H1 (cell line): ENCODE measurements around the gene ANKIB1. TPM values are rescaled to one million over a fixed set of nuclear protein-coding genes. Genes with fewer than 3 reads are reported as not detected.

Experiments used
- CTCF ChIA-PET: fragments of 300-600 bp; sonication (Branson Sonifier 250); formaldehyde crosslinking; loops from one replicate; lab custom pipeline; 2021; ENCODE audit not compliant: partially characterized antibody; lab: Charles Lee
- POLR2A ChIA-PET: fragments of 300-600 bp; sonication (Branson Sonifier 250); formaldehyde crosslinking; loops from one replicate; lab custom pipeline; 2021; ENCODE audit warnings: inconsistent platforms; ENCODE audit not compliant: partially characterized antibody; lab: Charles Lee
- DNase-seq, 2 experiments: peaks; one replicate each; pipeline versions ENCODE4 v3.0.0 to v3.0.0-alpha.2; 2010 to 2022; ENCODE audit warnings: low spot score in 2 of 2, low read depth in 1 of 2, mixed read lengths in 1 of 2
- FAIRE-seq: peaks from 2 replicates; lab custom pipeline; 2011; peaks lifted over from hg19 to GRCh38; lab: Jason Lieb, UNC
- H2AFZ ChIP-seq: 2 replicates; pipeline ENCODE4 v1.8.1; 2012; ENCODE audit warnings: low read length, inconsistent platforms
- H2AK5ac ChIP-seq: 2 replicates; pipeline ENCODE4 v1.6.1; 2013; ENCODE audit warnings: low read depth, low read length
- H2BK120ac ChIP-seq: replicated peaks from 2 replicates; pipeline ENCODE3; 2013; ENCODE audit warnings: low read depth, low read length, inconsistent platforms
- H2BK12ac ChIP-seq: 2 replicates; pipeline ENCODE4 v1.6.1; 2013; ENCODE audit warnings: low read depth, low read length
- H2BK15ac ChIP-seq: 2 replicates; pipeline ENCODE4 v1.6.1; 2013; ENCODE audit warnings: low read length
- H2BK20ac ChIP-seq: 2 replicates; pipeline ENCODE4 v1.6.1; 2013; ENCODE audit warnings: low read length
- H2BK5ac ChIP-seq: 2 replicates; pipeline ENCODE4 v1.6.1; 2013; ENCODE audit warnings: low read depth, low read length
- H3K14ac ChIP-seq: 2 replicates; pipeline ENCODE4 v1.6.1; 2013; ENCODE audit warnings: inconsistent platforms; ENCODE audit not compliant: insufficient read length
- H3K18ac ChIP-seq: 2 replicates; pipeline ENCODE4 v1.6.1; 2013; ENCODE audit warnings: low read length; ENCODE audit errors: extremely low read depth
- H3K23ac ChIP-seq: 2 replicates; pipeline ENCODE4 v1.6.1; 2013; ENCODE audit warnings: inconsistent platforms; ENCODE audit not compliant: insufficient read length
- H3K23me2 ChIP-seq: 2 replicates; pipeline ENCODE4 v1.6.1; 2013; ENCODE audit warnings: low read depth, low read length
- H3K27ac ChIP-seq: 2 replicates; pipeline ENCODE4 v1.6.1; 2011; ENCODE audit warnings: low read depth, low read length, inconsistent platforms
- H3K27me3 ChIP-seq, 4 experiments: replicated peaks in 1 of 4; 1 replicate in 1 of 4; 2 replicates in 3 of 4; pipeline versions ENCODE4 v1.6.1 to v1.8.1; 2011 to 2013; ENCODE audit warnings: low read length in 3 of 4, mild to moderate bottlenecking in 3 of 4, inconsistent platforms in 2 of 4, mixed read lengths in 2 of 4, moderate library complexity in 1 of 4; ENCODE audit not compliant: control insufficient read depth in 3 of 4, insufficient read depth in 3 of 4; ENCODE audit errors: extremely low read depth in 1 of 4
- H3K36me3 ChIP-seq, 4 experiments: 2 replicates each; pipeline versions ENCODE4 v1.6.1 to v1.8.1; 2011 to 2013; ENCODE audit warnings: mild to moderate bottlenecking in 4 of 4, low read length in 3 of 4, moderate library complexity in 2 of 4, control low read depth in 1 of 4, inconsistent platforms in 1 of 4; ENCODE audit not compliant: insufficient read depth in 4 of 4, control insufficient read depth in 2 of 4
- H3K4ac ChIP-seq: replicated peaks from 2 replicates; pipeline ENCODE3; 2013; ENCODE audit warnings: low read length, low read depth, mixed read lengths, inconsistent platforms; ENCODE audit not compliant: insufficient read length
- H3K4me1 ChIP-seq, 4 experiments: replicated peaks in 1 of 4; 1 replicate in 1 of 4; 2 replicates in 3 of 4; pipeline versions ENCODE4 v1.6.1 to v1.8.1; 2011 to 2013; ENCODE audit warnings: low read length in 3 of 4, inconsistent platforms in 2 of 4, mixed read lengths in 1 of 4; ENCODE audit not compliant: insufficient read depth in 4 of 4, control insufficient read depth in 3 of 4
- H3K4me2 ChIP-seq, 2 experiments: 2 replicates each; pipeline versions ENCODE4 v1.6.1 to v1.8.1; 2011 to 2013; ENCODE audit warnings: low read depth in 2 of 2, low read length in 2 of 2, control low read depth in 1 of 2, inconsistent platforms in 1 of 2, mild to moderate bottlenecking in 1 of 2; ENCODE audit not compliant: insufficient read depth in 1 of 2
- H3K4me3 ChIP-seq, 4 experiments: fragments of 200-600, 300-600 bp in 1 of 4; sonication (generic), shearing (Covaris generic), sonication (Bioruptor Twin) in 1 of 4; 2 replicates each; pipeline versions ENCODE4 v1.5.1 to v1.8.1; 2011 to 2016; ENCODE audit warnings: low read length in 4 of 4, low read depth in 3 of 4, control low read depth in 2 of 4, inconsistent platforms in 2 of 4, mild to moderate bottlenecking in 2 of 4, mixed read lengths in 1 of 4, moderate library complexity in 1 of 4; ENCODE audit not compliant: insufficient read depth in 2 of 4; ENCODE audit errors: extremely low read depth in 1 of 4
- H3K56ac ChIP-seq: replicated peaks from 2 replicates; pipeline ENCODE3; 2013; ENCODE audit warnings: low read depth, mild to moderate bottlenecking, mixed read lengths, low read length, inconsistent platforms; ENCODE audit not compliant: insufficient read length
- H3K79me1 ChIP-seq: 2 replicates; pipeline ENCODE4 v1.6.1; 2013; ENCODE audit warnings: low read depth, low read length, control low read depth
- H3K79me2 ChIP-seq, 2 experiments: 2 replicates each; pipeline versions ENCODE4 v1.6.1 to v1.8.1; 2012 to 2013; ENCODE audit warnings: low read length in 2 of 2, mild to moderate bottlenecking in 2 of 2, inconsistent platforms in 1 of 2; ENCODE audit not compliant: insufficient read depth in 2 of 2, control insufficient read depth in 1 of 2
- H3K9ac ChIP-seq, 4 experiments: replicated peaks in 1 of 4; 1 replicate in 1 of 4; 2 replicates in 3 of 4; pipeline versions ENCODE4 v1.6.1 to v1.8.1; 2011 to 2013; ENCODE audit warnings: low read depth in 3 of 4, low read length in 3 of 4, control low read depth in 2 of 4, mild to moderate bottlenecking in 2 of 4, moderate library complexity in 2 of 4, inconsistent platforms in 1 of 4; ENCODE audit errors: extremely low read depth in 1 of 4
- H3K9me3 ChIP-seq, 2 experiments: 2 replicates each; pipeline versions ENCODE4 v1.6.1 to v1.8.1; 2012 to 2013; ENCODE audit warnings: mild to moderate bottlenecking in 2 of 2, moderate library complexity in 2 of 2, control low read depth in 1 of 2, inconsistent platforms in 1 of 2, low read depth in 1 of 2, low read length in 1 of 2, mixed read lengths in 1 of 2; ENCODE audit not compliant: insufficient read depth in 2 of 2
- H4K20me1 ChIP-seq, 2 experiments: replicated peaks in 1 of 2; 2 replicates each; pipeline versions ENCODE3 to v1.8.1; 2011 to 2013; ENCODE audit warnings: inconsistent platforms in 2 of 2, low read length in 2 of 2, mild to moderate bottlenecking in 1 of 2; ENCODE audit not compliant: insufficient read depth in 2 of 2, control insufficient read depth in 1 of 2
- H4K5ac ChIP-seq: 2 replicates; pipeline ENCODE4 v1.6.1; 2013; ENCODE audit warnings: low read length, low read depth, mixed read lengths, inconsistent platforms; ENCODE audit not compliant: insufficient read length
- H4K8ac ChIP-seq: 2 replicates; pipeline ENCODE4 v1.8.0; 2013; ENCODE audit warnings: mild to moderate bottlenecking, moderate library complexity, low read length, inconsistent platforms; ENCODE audit not compliant: insufficient read depth; ENCODE audit errors: extremely low read depth
- H4K91ac ChIP-seq: replicated peaks from 2 replicates; pipeline ENCODE3; 2013; ENCODE audit warnings: low read length, mixed read lengths, inconsistent platforms; ENCODE audit not compliant: insufficient read length
- ASH2L ChIP-seq: fragments of 200-600, 300-600 bp; sonication (generic); IDR thresholded peaks from one replicate; pipeline ENCODE4 v1.7.1; 2017; ENCODE audit warnings: low read length
- CHD2 ChIP-seq: IDR thresholded peaks from 2 replicates; pipeline ENCODE4 v1.6.1; 2012; ENCODE audit warnings: low read length, improper control_type of control experiment
- CREB1 ChIP-seq: IDR thresholded peaks from 2 replicates; pipeline ENCODE4 v1.6.1; 2012; ENCODE audit warnings: inconsistent platforms
- JUN ChIP-seq: IDR thresholded peaks from 2 replicates; pipeline ENCODE4 v1.6.1; 2011; ENCODE audit warnings: low read depth, mild to moderate bottlenecking, improper control_type of control experiment, low read length
- JUND ChIP-seq: IDR thresholded peaks from 2 replicates; pipeline ENCODE4 v1.6.1; 2011; ENCODE audit warnings: mild to moderate bottlenecking, improper control_type of control experiment, low read length
- KDM4A ChIP-seq: IDR thresholded peaks from one replicate; pipeline ENCODE4 v1.7.1; 2012; ENCODE audit warnings: low read depth, mild to moderate bottlenecking, moderate library complexity, low read length, inconsistent platforms; ENCODE audit not compliant: severe bottlenecking
- NANOG ChIP-seq: IDR thresholded peaks from 2 replicates; pipeline ENCODE4 v1.6.1; 2011; ENCODE audit warnings: low read length, low read depth, mild to moderate bottlenecking, inconsistent platforms; ENCODE audit not compliant: insufficient read depth, poor library complexity, severe bottlenecking
- NRF1 ChIP-seq: IDR thresholded peaks from 2 replicates; pipeline ENCODE4 v1.6.1; 2011; ENCODE audit warnings: mild to moderate bottlenecking, low read depth, low read length, improper control_type of control experiment
- POLR2AphosphoS5 ChIP-seq: IDR thresholded peaks from 2 replicates; pipeline ENCODE4 v1.6.1; 2011; ENCODE audit warnings: low read depth, low read length
- RBBP5 ChIP-seq: IDR thresholded peaks from 2 replicates; pipeline ENCODE4 v1.7.1; 2012; ENCODE audit warnings: low read depth, mild to moderate bottlenecking, inconsistent platforms, low read length, moderate library complexity, borderline replicate concordance
- SIN3A ChIP-seq, 2 experiments: IDR thresholded peaks in 1 of 2; conservative IDR thresholded peaks in 1 of 2; 2 replicates each; pipeline ENCODE4 v1.6.1; 2011 to 2012; ENCODE audit warnings: low read length in 2 of 2, improper control_type of control experiment in 1 of 2, low read depth in 1 of 2, mild to moderate bottlenecking in 1 of 2
- SRF ChIP-seq: IDR thresholded peaks from 2 replicates; pipeline ENCODE4 v1.6.1; 2011; ENCODE audit warnings: mild to moderate bottlenecking, low read depth, low read length, moderate library complexity
- TCF12 ChIP-seq: IDR thresholded peaks from 2 replicates; pipeline ENCODE4 v1.6.1; 2011; ENCODE audit warnings: low read depth, mild to moderate bottlenecking, low read length
- YY1 ChIP-seq: IDR thresholded peaks from 2 replicates; pipeline ENCODE4 v1.6.1; 2011; ENCODE audit warnings: low read depth, mild to moderate bottlenecking, low read length
- WGBS, 2 experiments: shearing (Covaris generic) in 1 of 2; methylation state at CpG; one replicate each; pipeline versions ENCODE4 v1.1.6 to v1.1.7; 2013 to 2015; ENCODE audit warnings: low lambda C conversion rate in 2 of 2, mixed read lengths in 2 of 2, inconsistent platforms in 1 of 2, low coverage in 1 of 2, missing lambda C conversion rate in 1 of 2; ENCODE audit not compliant: insufficient replicate concordance in 2 of 2, insufficient coverage in 1 of 2, insufficient read length in 1 of 2; ENCODE audit errors: extremely low coverage in 1 of 2, missing lambda C conversion rate in 1 of 2; 5-methylcytosine and 5-hydroxymethylcytosine counted together
- polyA plus RNA-seq, 7 experiments: library from polyadenylated mRNA; depleted of rRNA in 3 of 7; stranded (reverse) in 5 of 7; unstranded in 2 of 7; fragments of >200 nt in 5 of 7; fragments of 200-250 nt in 2 of 7; gene quantifications; 1 replicate in 5 of 7; 2 replicates in 1 of 7; 4 replicates in 1 of 7; pipeline versions ENCODE4 v1.2.1 to v1.2.3, GENCODE V29; 2011 to 2013; ENCODE audit warnings: missing spikeins in 2 of 7, mixed read lengths in 2 of 7
- total RNA-seq: library from RNA; stranded (reverse); fragmentation: NEBNext Ultra II Directional; extraction: Animal tissue kit (Norgen Biotek cat#: 25700); gene quantifications from 2 replicates; pipeline ENCODE4 v1.2.1, GENCODE V29; 2021

ANKIB1 gene
- total and polyA plus RNA-seq, 2 of the 8 experiments (the other 6 are each of a cell fraction or from before 2014, with no cell fraction given): 19.2 to 43.0 TPM

DNA sequence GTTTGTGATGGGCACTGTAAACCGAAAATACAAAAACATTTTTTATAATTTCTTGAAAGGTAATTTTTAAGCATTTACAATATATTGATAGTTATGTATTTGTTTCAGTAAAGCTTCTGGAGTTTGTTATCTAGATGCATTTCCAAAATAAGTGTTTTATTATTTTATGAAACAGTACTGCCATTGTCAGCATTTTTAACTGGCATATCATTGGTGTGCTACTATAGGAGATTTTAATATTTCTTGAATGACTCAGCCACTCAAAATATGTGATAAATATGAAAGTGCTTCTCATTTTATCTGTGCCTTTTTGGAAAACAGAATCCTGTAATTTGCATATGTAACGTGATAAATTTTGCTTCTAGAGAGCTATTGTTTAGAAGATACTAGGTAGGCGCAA, 97.9 kb downstream of the ANKIB1 start:
- POLR2A ChIA-PET: no interaction called here
- FAIRE-seq: no peak

More for the DNA sequence above, 97.9 kb downstream of the ANKIB1 start:
- no peak overlapping the region for H3K14ac ChIP-seq
- H2AFZ ChIP-seq: no peak overlapping the region
- no peak overlapping the region for H2BK15ac ChIP-seq
- H2BK12ac ChIP-seq: no peak overlapping the region
- no peak overlapping the region for H2BK120ac ChIP-seq
- no peak overlapping the region for H2BK20ac ChIP-seq
- H3K27me3 ChIP-seq: no peaks in the 10 kb centered on the region
- 92% methylated on average over 3 of the region's 3 CpGs; no CpG with 5 or more reads in 1 of the 2 experiments for WGBS, 2 experiments
- no peak overlapping the region for H3K4me3 ChIP-seq
- CTCF ChIA-PET: interaction anchor here (1.2 kb wide), 1 partner anchor 118 kb away, joined by 3 read pairs; no protein-coding TSS in a partner anchor
- no peaks in the 10 kb centered on the region for H3K79me2 ChIP-seq
- H3K23ac ChIP-seq: no peak overlapping the region
- H3K27ac ChIP-seq: no peak overlapping the region
- H3K23me2 ChIP-seq: no peaks in the 10 kb centered on the region
- no peak for DNase-seq
- H3K36me3 ChIP-seq: peaks cover 0 to 12% (median 2%) of the 10 kb centered on the region in 4 experiments; a peak in 5 of 8 replicates
- no peak overlapping the region for H2BK5ac ChIP-seq
- H3K9me3 ChIP-seq: no peaks in the 10 kb centered on the region
- H3K4me2 ChIP-seq: no peak overlapping the region
- no peak overlapping the region for H3K56ac ChIP-seq
- no peak overlapping the region for H4K91ac ChIP-seq
- H3K9ac ChIP-seq: no peak overlapping the region
- no peaks in the 10 kb centered on the region for H3K79me1 ChIP-seq
- H3K4ac ChIP-seq: no peak overlapping the region
- H4K20me1 ChIP-seq: no peaks in the 10 kb centered on the region
- H4K8ac ChIP-seq: no peak overlapping the region
- H2AK5ac ChIP-seq: no peak overlapping the region
- no peak overlapping the region for H3K18ac ChIP-seq
- no peak overlapping the region for H4K5ac ChIP-seq
- H3K4me1 ChIP-seq: no peaks in the 10 kb centered on the region
- TF ChIP-seq CHD2 (no peak), JUND (no peak), POLR2AphosphoS5 (no peak), YY1 (no peak), TCF12 (no peak), ASH2L (no peak), JUN (no peak), NRF1 (no peak), CREB1 (no peak), NANOG (no peak), SRF (no peak), KDM4A (no peak), SIN3A (conservative IDR thresholded peaks at IDR 0.05 in 1 of 2, IDR thresholded peaks at IDR 0.05 in 1 of 2; ENCODE audit: low read depth in 1 of 2, low read length in 2 of 2) (no peak), RBBP5 (no peak)
